WERI-Rb-1 (cell line): ENCODE measurements around the gene NDRG4.

Source experiments
- DNase-seq: peaks from one replicate; pipeline ENCODE4 v3.0.0-alpha.2; 2020
- H3K27ac ChIP-seq: fragments of 250-450 bp; sonication (Bioruptor Pico); 2 replicates; pipeline ENCODE4 v1.5.1; 2020; ENCODE audit warnings: mild to moderate bottlenecking, moderate library complexity
- H3K27me3 ChIP-seq: fragments of 250-450 bp; sonication (Bioruptor Pico); 2 replicates; pipeline ENCODE4 v1.5.1; 2021; ENCODE audit warnings: mild to moderate bottlenecking, low read depth, moderate library complexity; ENCODE audit not compliant: insufficient read depth, severe bottlenecking
- H3K36me3 ChIP-seq: fragments of 250-450 bp; sonication (Bioruptor Pico); 2 replicates; pipeline ENCODE4 v1.5.1; 2020; ENCODE audit warnings: mild to moderate bottlenecking, moderate library complexity
- H3K4me3 ChIP-seq: 2 replicates; pipeline ENCODE4 v1.5.1; 2011; ENCODE audit warnings: low read depth, mild to moderate bottlenecking, control low read depth, low read length
- H3K9me3 ChIP-seq: fragments of 250-450 bp; sonication (Bioruptor Pico); 2 replicates; pipeline ENCODE4 v1.5.1; 2021; ENCODE audit warnings: mild to moderate bottlenecking, moderate library complexity; ENCODE audit not compliant: severe bottlenecking
- CTCF ChIP-seq: IDR thresholded peaks from 2 replicates; pipeline ENCODE4 v1.5.1; 2011; ENCODE audit warnings: low read depth, mild to moderate bottlenecking, control low read depth, inconsistent platforms, low read length

Gene NDRG4

DNA sequence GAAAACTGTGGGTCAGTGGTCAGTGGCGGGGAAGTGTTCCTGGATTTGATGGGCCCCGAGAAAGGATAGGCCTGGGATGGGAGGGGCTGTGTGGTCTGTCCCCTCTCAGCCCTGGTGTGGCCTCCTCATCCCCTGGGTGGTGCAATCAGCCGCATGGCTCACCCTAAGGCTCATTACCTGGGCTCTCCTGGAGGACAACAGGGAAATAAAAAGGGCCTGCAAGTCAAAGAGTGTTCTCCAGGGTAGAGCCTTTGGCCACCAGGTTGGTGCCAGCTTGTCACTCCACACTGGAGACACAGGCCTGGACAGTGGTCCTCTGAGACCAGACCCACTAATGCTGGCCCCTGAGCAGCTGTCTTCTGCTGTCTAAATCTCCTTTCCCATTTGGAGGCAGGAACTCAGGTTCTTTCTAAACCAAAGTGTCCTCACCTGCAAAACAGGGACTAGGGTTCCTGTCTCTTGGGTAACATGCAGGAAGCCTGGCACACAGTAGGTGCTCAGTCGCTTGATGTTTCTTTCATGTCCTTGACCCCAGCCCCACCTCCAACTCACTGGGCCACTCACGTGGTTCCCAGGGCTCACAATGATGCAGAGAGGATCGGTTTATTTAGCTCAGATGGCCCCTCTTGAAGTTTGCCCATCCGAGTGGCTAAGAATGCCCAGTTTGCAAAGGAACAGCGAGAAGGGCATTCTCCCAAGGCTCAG is 2.4 kb downstream of the NDRG4 start:
- no peaks in the 10 kb centered on the region for H3K9me3 ChIP-seq
- H3K27me3 ChIP-seq = no peaks in the 10 kb centered on the region
- no peaks in the 10 kb centered on the region for H3K36me3 ChIP-seq
- TF ChIP-seq CTCF = no peak
- no peak for DNase-seq
- no peak overlapping the region for H3K27ac ChIP-seq
- peak overlapping the region; percentile 52; the same call in 1 of the 2 replicates for H3K4me3 ChIP-seq

DNA sequence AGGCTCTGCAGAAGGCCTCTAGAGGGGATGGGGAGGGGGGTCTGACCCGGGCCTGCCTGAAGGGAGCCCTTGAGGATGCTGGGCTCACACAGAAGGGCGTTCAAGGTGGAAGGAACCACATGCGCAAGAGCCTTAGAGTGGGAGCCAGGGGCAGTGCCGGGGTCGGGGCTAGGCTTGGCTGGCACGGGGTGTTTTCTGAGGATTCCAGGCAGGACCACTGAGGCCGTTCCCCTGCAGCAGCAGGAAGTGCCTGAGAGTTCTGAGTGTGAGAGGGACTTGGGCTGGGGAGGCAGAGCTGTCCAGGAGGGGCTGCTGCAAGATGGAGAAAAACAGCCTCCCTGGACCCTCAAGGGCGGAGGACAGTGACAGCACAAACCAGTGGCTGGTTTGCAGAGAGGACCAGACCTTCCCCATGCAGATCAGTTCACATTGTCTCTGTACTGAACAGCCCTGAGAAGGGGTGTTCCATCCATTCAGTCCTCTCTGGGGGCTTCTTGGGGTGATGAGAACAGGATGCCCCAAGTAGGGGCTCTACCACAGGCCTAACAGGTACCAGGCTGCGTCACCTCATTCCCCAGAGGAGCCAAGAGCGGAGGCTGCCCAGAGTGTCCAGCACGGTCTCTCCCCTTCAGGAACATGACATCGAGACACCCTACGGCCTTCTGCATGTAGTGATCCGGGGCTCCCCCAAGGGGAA is 3.4 kb downstream of the NDRG4 start:
- no peaks in the 10 kb centered on the region for H3K27me3 ChIP-seq
- DNase-seq = no peak
- H3K9me3 ChIP-seq = no peaks in the 10 kb centered on the region
- TF ChIP-seq CTCF = no peak
- no peak overlapping the region for H3K4me3 ChIP-seq
- no peaks in the 10 kb centered on the region for H3K36me3 ChIP-seq
- no peak overlapping the region for H3K27ac ChIP-seq

- Histone ChIP-seq H3K27ac (no peak overlapping the region), H3K27me3 (no peaks in the 10 kb centered on the region), H3K9me3 (no peaks in the 10 kb centered on the region), H3K4me3 (no peak overlapping the region), H3K36me3 (no peaks in the 10 kb centered on the region)
- DNase-seq = no peak
- TF ChIP-seq CTCF = no peak
Observed at GRCh38 chr16:58503863-58504688, 4.1 kb downstream of the NDRG4 start.

- H3K9me3 ChIP-seq = no peaks in the 10 kb centered on the region
- H3K4me3 ChIP-seq = no peak overlapping the region
- no peak for DNase-seq
- peak; percentile 34 for TF ChIP-seq CTCF
- no peaks in the 10 kb centered on the region for H3K36me3 ChIP-seq
- no peaks in the 10 kb centered on the region for H3K27me3 ChIP-seq
- H3K27ac ChIP-seq = no peak overlapping the region
Observed at GRCh38 chr16:58506241-58507194, 6.6 kb downstream of the NDRG4 start.
